Neuron (in vitro differentiated cells): ENCODE results near the gene FAM9C.

Source experiments
- H2AFZ ChIP-seq: one replicate; pipeline ENCODE4 v1.6.1; 2013; ENCODE audit warnings: low read depth, mild to moderate bottlenecking, inconsistent platforms, low read length, moderate library complexity
- H3K27me3 ChIP-seq: one replicate; pipeline ENCODE4 v1.6.1; 2013; ENCODE audit warnings: low read length; ENCODE audit not compliant: insufficient read depth
- H3K36me3 ChIP-seq: one replicate; pipeline ENCODE4 v1.6.1; 2013; ENCODE audit warnings: low read length; ENCODE audit not compliant: insufficient read depth
- H3K4me1 ChIP-seq: one replicate; pipeline ENCODE4 v1.6.1; 2013; ENCODE audit warnings: low read length; ENCODE audit not compliant: insufficient read depth
- H3K4me3 ChIP-seq: 2 replicates; pipeline ENCODE4 v1.5.1; 2013; ENCODE audit warnings: mild to moderate bottlenecking, low read length, moderate library complexity
- H3K9me3 ChIP-seq: one replicate; pipeline ENCODE4 v1.6.1; 2013; ENCODE audit warnings: low read length

The FAM9C gene

DNA sequence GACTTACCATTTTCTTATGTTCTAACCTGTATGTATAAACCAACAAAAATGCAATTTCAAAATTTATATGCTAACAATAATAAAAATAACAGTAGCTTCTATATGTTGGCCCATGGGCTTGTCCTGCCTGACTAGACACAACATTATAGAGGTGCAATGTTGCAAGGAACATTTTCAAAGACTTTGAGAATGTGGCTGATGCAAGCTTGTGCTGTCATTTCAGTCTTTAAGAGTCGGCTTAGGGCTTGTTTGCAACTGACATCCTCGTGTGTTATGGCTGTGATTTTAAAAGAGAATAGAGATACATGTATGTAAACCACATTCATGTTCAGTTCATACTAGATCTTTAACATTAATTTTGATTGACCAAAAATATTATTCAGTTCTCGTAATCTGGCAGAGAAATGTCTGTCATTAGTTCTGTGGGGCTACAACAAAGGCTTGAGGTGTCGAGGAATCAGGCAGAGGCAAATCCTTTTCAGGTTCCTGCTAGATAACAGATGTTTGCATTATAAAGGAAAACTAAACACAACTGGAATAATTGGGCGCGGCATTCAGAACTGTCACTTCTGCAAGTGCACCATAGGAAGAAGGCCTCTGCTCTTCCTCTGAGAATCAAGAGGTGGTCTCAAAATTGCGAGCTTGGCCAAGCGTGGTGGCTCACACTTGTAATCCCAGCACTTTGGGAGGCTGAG is 56.4 kb downstream of the FAM9C start:
- H2AFZ ChIP-seq: no peak overlapping the region
- no peaks in the 10 kb centered on the region for H3K27me3 ChIP-seq
- H3K4me3 ChIP-seq: no peak overlapping the region
- no peaks in the 10 kb centered on the region for H3K9me3 ChIP-seq
- H3K36me3 ChIP-seq: no peaks in the 10 kb centered on the region
- H3K4me1 ChIP-seq: no peaks in the 10 kb centered on the region

- Histone ChIP-seq H2AFZ (no peak overlapping the region), H3K9me3 (no peaks in the 10 kb centered on the region), H3K36me3 (no peaks in the 10 kb centered on the region), H3K27me3 (no peaks in the 10 kb centered on the region), H3K4me1 (no peaks in the 10 kb centered on the region), H3K4me3 (no peak overlapping the region)
Observed at GRCh38 chrX:12987340-12987739, 57.1 kb downstream of the FAM9C start.

DNA sequence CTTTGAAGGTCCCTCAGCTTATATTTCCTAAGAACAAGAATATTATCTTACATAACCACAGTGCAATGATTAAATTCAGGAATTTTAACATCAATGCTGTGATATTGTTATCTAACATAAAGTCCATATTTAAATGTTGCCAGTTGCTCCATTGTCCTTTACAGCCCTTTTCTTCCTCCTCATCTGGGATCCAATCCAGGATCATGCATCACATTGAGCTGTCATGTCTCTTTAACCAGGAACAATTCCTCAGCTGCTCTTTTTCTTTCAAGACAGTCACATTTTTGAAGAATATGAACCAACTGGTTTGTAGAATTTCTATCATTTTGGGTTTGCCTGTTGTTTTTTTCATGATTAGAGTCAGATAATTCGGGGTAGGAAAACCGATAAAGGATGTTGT is 57.5 kb downstream of the FAM9C start:
- Histone ChIP-seq H2AFZ (no peak overlapping the region), H3K4me3 (no peak overlapping the region), H3K4me1 (peaks cover 2% of the 10 kb centered on the region), H3K9me3 (no peaks in the 10 kb centered on the region), H3K27me3 (no peaks in the 10 kb centered on the region), H3K36me3 (no peaks in the 10 kb centered on the region)

- Histone ChIP-seq H3K27me3 (no peaks in the 10 kb centered on the region), H2AFZ (no peak overlapping the region), H3K4me3 (no peak overlapping the region), H3K9me3 (no peaks in the 10 kb centered on the region), H3K36me3 (no peaks in the 10 kb centered on the region), H3K4me1 (peaks cover 5% of the 10 kb centered on the region)
Observed at GRCh38 chrX:12986164-12986779, 58.1 kb downstream of the FAM9C start.
